COLO829 (cell line): ENCODE data around the gene ZNF530.
A peak's percentile ranks its signal among the peaks of the same experiment; 100 is the strongest.

Source experiments
- DNase-seq: peaks from one replicate; pipeline ENCODE4 v3.0.0; 2012; ENCODE audit warnings: low spot score

ZNF530 gene

GRCh38 chr19:57599761-57600383 is at the start of gene ZNF530:
TSS of gene ZNF530 (plus strand) at chr19:57599885. CDS start at chr19:57604346, 4,461 bp downstream.
- DNase-seq = peak; percentile 94

- no peak for DNase-seq
Observed at GRCh38 chr19:57552432-57552831, 47.3 kb upstream of the ZNF530 start.

GRCh38 chr19:57557659-57558058 is 42.0 kb upstream of the ZNF530 start:
- no peak for DNase-seq

GRCh38 chr19:57558525-57558924 is 41.2 kb upstream of the ZNF530 start:
- DNase-seq = no peak

DNA sequence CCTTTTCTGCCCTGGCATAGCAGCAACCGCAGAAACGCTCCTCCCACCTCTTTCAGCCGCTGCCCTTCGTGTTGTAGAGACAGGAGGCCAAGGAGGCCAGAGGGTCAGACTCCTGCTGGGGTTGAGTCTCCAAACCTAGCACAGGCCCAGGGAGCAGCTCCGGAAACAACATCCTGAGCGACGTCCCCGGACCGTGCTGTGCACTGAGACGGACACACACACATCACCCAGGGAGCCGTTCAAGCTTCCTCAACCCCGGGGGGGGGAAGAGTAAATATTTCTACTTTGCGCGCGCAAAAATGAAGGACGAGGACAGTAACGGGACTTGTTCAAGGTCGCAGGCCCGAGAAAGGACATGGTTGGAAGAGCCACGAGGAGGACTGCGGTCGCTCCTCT is 40.7 kb upstream of the ZNF530 start:
- no peak for DNase-seq

GRCh38 chr19:57559404-57560025 is 40.2 kb upstream of the ZNF530 start, which contains the start of gene ZNF550:
TSS of gene ZNF550 (minus strand) at chr19:57559863. CDS start at chr19:57559682, 181 bp downstream.
- DNase-seq = peak; percentile 91

GRCh38 chr19:57560049-57560491 is 39.6 kb upstream of the ZNF530 start:
- peak; percentile 35 for DNase-seq

- no peak for DNase-seq
Observed at GRCh38 chr19:57563547-57563946, 36.1 kb upstream of the ZNF530 start.

GRCh38 chr19:57566396-57567265 is 33.1 kb upstream of the ZNF530 start:
- no peak for DNase-seq

DNA sequence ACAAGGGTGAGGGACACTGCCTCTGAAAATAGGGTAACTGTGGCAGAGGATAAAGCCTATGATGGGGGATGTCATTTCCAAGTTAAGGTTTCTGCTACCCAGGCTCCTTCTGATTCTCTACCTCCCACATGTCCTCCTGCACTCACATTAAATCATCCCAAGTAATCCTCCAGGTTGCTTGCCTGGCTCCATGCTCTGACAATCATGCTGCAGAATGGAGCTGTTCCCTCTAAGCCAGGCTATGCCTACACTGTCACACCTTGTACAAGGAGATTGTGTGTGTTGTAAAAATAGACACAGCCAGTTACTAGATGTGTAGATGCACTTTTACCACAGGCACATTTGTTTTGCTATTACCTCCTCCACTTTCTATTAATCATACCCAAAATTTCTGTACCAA is 29.0 kb upstream of the ZNF530 start:
- no peak for DNase-seq

GRCh38 chr19:57572415-57572947 is 27.2 kb upstream of the ZNF530 start:
- no peak for DNase-seq

GRCh38 chr19:57576661-57577060 is 23.0 kb upstream of the ZNF530 start:
- DNase-seq = no peak

GRCh38 chr19:57578487-57579205 is 21.0 kb upstream of the ZNF530 start, which contains the start of gene ZNF416:
TSS of gene ZNF416 (minus strand) at chr19:57578911. CDS start at chr19:57578704, 207 bp downstream.
- DNase-seq = peak; percentile 97

- DNase-seq = no peak
Observed at GRCh38 chr19:57583104-57583520, 16.6 kb upstream of the ZNF530 start.

- DNase-seq = no peak
Observed at GRCh38 chr19:57583521-57584416, 15.9 kb upstream of the ZNF530 start, which contains the start of gene ZIK1. TSS of gene ZIK1 (plus strand) at chr19:57584145. CDS start at chr19:57584357, 212 bp downstream.

DNA sequence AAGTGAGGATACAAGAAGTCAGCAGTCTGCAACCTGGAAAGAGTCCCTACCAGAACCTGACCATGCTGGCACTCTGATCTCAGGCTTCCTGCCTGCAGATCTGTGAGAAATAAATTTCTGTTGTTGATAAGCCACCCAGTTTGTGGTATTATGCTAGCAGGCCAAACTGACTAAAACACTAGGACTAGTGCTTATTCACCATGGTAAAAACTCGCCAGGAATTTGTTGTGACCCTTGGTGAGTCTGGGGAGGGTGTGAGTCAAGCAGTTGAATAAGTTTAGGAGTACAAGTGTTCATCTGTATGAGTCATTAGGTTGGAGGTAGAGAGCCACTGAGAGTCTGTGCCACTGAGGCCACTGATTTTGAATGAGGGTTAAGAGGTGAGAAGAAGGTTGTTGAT is 12.2 kb upstream of the ZNF530 start:
- no peak for DNase-seq

GRCh38 chr19:57599377-57599760 is 316 bp upstream of the ZNF530 start:
- no peak for DNase-seq

DNA sequence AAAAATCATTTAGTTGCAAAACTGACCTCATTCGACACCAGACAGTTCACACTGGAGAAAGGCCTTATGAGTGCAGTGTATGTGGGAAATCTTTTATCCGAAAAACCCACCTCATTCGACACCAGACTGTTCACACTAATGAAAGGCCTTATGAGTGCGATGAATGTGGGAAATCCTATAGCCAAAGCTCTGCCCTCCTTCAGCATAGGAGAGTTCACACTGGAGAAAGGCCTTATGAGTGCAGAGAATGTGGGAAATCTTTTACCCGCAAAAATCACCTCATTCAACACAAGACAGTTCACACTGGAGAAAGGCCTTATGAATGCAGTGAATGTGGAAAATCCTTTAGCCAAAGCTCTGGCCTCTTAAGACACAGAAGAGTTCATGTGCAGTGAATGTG is 7.2 kb downstream of the ZNF530 start:
- DNase-seq = no peak

- DNase-seq = no peak
Observed at GRCh38 chr19:57611113-57611512, 11.4 kb downstream of the ZNF530 start.

DNA sequence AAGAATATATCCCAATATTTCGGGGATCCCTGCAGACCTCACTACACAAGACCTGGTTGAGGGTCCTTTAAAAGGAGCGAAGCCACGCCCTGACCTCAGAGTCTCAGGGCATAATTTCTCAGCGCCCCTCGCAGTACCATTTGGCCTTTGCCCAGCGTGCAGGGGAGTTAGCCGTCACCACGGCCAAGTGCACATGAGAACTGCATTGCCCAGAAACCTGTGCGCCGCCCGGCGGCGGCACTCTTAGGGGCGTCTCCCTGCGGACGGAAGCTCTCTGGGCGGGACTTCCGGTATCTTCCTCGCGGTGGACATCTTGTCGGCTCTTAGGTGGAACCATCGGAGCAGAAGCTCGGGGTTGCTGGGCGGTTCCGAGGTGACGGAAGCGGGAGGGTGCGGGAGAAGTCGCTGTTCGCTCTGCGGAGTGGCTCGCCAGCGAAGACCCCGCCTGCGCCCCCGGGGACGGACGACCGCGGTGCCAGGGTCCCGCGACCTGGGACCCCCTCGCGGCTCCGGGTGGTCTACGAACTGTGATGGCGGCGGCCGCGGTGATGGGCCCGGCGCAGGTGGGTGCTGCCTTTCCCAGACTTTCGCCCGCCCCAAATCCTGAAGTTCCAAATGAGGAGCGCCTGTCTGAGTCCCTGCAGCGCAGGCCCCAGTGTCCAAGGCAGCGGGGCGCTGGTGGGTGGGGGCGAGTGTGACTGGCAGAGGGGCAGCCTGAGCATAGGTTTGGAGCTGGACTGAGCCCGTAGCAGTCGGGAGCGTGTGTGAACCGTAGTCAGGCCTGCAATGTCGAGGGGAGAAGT is 14.5 kb downstream of the ZNF530 start, which contains the start of gene ZNF134:
TSS of gene ZNF134 (plus strand) at position 302 of the 803 bp plus-strand sequence. CDS start 5,227 bp downstream, outside the sequence.
- DNase-seq = peak; percentile 88
